ENCODE data around the gene ENPP1.

The ENPP1 gene

DNA sequence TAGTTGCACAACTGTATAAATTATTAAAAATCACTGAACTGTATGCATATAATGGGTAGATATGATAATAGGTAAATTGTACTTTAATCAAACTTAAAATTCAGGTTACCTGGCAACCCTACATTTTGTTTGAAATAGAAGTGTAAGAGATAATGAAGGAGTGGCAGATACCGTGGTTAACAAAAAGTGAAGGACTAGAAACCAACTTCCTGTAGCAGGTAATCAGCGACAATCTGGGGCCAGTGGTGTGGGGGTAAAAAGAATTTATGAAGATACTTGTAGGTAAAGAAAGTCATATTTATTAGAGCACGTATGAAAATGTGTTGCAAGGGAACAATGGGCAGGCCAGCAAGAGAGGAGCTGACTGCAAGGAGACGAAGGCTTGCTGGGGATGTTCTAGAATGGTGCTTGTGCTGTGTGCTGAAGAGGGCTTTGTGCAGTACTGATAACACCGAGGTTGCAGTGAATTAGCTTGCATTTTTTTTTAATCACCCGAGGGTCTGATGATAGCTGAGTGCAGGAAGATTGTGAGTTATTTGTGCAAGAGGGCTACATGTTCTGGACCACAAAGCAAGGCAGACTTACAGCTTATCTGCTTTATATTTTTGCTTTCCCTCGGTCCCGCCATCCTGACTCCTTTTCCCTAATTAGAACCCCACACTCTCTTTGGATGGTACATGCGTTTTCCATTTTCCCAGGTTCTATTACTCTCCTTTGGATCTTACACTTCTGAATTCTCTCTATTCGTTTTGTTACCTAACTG is 4.6 kb upstream of the ENPP1 start:
- no peak for ATAC-seq
- no peak overlapping the region for H3K4me3 Mint-ChIP-seq

DNA sequence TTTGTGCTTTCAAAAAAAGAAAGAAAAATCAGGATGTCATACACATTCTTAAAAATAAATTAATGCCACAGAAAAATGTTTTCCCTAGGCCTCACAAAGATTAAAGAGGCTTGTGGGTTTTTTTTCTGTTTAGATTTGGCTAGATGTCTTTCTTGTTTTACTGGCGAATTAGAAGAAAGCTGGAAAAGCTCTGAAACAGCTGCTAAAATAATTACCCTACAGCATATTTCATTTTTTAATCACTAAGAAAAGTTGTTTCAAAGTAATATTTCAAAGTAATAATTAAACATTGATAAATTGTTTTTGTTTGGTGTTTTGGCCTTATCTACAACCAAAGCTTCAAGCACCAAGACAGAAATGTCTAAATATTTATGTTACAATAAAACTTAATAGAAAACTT is 3.7 kb upstream of the ENPP1 start:
- Mint-ChIP-seq H3K27ac (no peak overlapping the region), H3K9me3 (peaks cover 8% of the 10 kb centered on the region), H3K4me3 (no peak overlapping the region), H3K27me3 (peaks cover 29% of the 10 kb centered on the region), H3K36me3 (ENCODE audit: low read depth) (no peaks in the 10 kb centered on the region), H3K4me1 (peaks cover 41% of the 10 kb centered on the region)
- ATAC-seq (no peak), DNase-seq (no peak)

More for the DNA sequence above, 4.6 kb upstream of the ENPP1 start:
- H3K9me3 Mint-ChIP-seq: peaks cover 8% of the 10 kb centered on the region
- H3K27me3 Mint-ChIP-seq: peaks cover 20% of the 10 kb centered on the region
- no peak for DNase-seq
- no peak overlapping the region for H3K27ac Mint-ChIP-seq
- H3K4me1 Mint-ChIP-seq: peaks cover 34% of the 10 kb centered on the region
- no peaks in the 10 kb centered on the region for H3K36me3 Mint-ChIP-seq (ENCODE audit: low read depth)

GRCh38 chr6:131807321-131807643 is 538 bp upstream of the ENPP1 start:
- no peaks in the 10 kb centered on the region for H3K36me3 Mint-ChIP-seq (ENCODE audit: low read depth)
- H3K27ac Mint-ChIP-seq: peak overlapping the region; percentile 57

GRCh38 chr6:131808460-131809269 is 845 bp downstream of the ENPP1 start:
- peaks cover 51% of the 10 kb centered on the region for H3K27me3 Mint-ChIP-seq
- ATAC-seq (no peak), DNase-seq (no peak)
- H3K36me3 Mint-ChIP-seq (ENCODE audit: low read depth): no peaks in the 10 kb centered on the region
- peak overlapping the region; percentile 62 for H3K27ac Mint-ChIP-seq
- H3K9me3 Mint-ChIP-seq: no peaks in the 10 kb centered on the region
- peaks cover 21% of the 10 kb centered on the region for H3K4me1 Mint-ChIP-seq
- peak overlapping the region; percentile 72 for H3K4me3 Mint-ChIP-seq

More at GRCh38 chr6:131807321-131807643, 538 bp upstream of the ENPP1 start:
- DNase-seq (no peak), ATAC-seq (no peak)
- peak overlapping the region; percentile 81 for H3K4me3 Mint-ChIP-seq
- peaks cover 33% of the 10 kb centered on the region for H3K4me1 Mint-ChIP-seq
- H3K27me3 Mint-ChIP-seq: peaks cover 45% of the 10 kb centered on the region
- no peaks in the 10 kb centered on the region for H3K9me3 Mint-ChIP-seq

DNA sequence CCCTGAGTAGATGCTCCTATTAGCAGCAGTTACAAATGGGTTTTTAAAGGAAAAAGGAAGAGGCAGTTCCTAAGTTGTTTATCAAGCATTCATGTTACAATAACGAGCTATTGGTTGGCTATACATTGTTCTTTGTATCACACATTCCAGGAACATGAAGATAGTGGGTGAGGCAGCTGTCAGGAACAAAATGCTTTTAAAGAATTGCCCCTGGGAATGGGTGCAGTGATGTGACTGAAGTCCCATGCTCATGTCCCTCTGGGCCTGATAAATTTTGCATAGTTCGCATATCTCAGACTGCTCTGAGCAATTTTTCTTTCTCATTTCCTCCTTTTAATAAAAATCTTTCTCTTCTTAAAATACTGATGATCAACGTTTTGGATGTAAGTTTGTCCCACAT is 3.7 kb downstream of the ENPP1 start:
- H3K9me3 Mint-ChIP-seq: no peaks in the 10 kb centered on the region
- peaks cover 14% of the 10 kb centered on the region for H3K4me1 Mint-ChIP-seq
- peaks cover 49% of the 10 kb centered on the region for H3K27me3 Mint-ChIP-seq
- DNase-seq (no peak), ATAC-seq (no peak)
- H3K27ac Mint-ChIP-seq: no peak overlapping the region
- no peaks in the 10 kb centered on the region for H3K36me3 Mint-ChIP-seq (ENCODE audit: low read depth)
- no peak overlapping the region for H3K4me3 Mint-ChIP-seq

- H3K4me3 Mint-ChIP-seq: no peak overlapping the region
- no peaks in the 10 kb centered on the region for H3K9me3 Mint-ChIP-seq
- no peaks in the 10 kb centered on the region for H3K4me1 Mint-ChIP-seq
- no peak for ATAC-seq
- H3K27ac Mint-ChIP-seq: no peak overlapping the region
- peaks cover 36% of the 10 kb centered on the region for H3K27me3 Mint-ChIP-seq
- no peaks in the 10 kb centered on the region for H3K36me3 Mint-ChIP-seq (ENCODE audit: low read depth)
- no peak for DNase-seq
Measured at GRCh38 chr6:131813991-131814390, 6.2 kb downstream of the ENPP1 start.

- ATAC-seq (no peak), DNase-seq (no peak)
- no peaks in the 10 kb centered on the region for H3K9me3 Mint-ChIP-seq
- no peaks in the 10 kb centered on the region for H3K36me3 Mint-ChIP-seq (ENCODE audit: low read depth)
- no peak overlapping the region for H3K27ac Mint-ChIP-seq
- H3K27me3 Mint-ChIP-seq: peaks cover 30% of the 10 kb centered on the region
- no peaks in the 10 kb centered on the region for H3K4me1 Mint-ChIP-seq
- no peak overlapping the region for H3K4me3 Mint-ChIP-seq
Measured at GRCh38 chr6:131816869-131817268, 9.0 kb downstream of the ENPP1 start.

- H3K4me3 Mint-ChIP-seq: no peak overlapping the region
- H3K27me3 Mint-ChIP-seq: peaks cover 30% of the 10 kb centered on the region
- DNase-seq (no peak), ATAC-seq (peak; percentile 28)
- H3K4me1 Mint-ChIP-seq: no peaks in the 10 kb centered on the region
- H3K9me3 Mint-ChIP-seq: no peaks in the 10 kb centered on the region
- no peak overlapping the region for H3K27ac Mint-ChIP-seq
- H3K36me3 Mint-ChIP-seq (ENCODE audit: low read depth): no peaks in the 10 kb centered on the region
Measured at GRCh38 chr6:131819572-131820124, 11.8 kb downstream of the ENPP1 start.

GRCh38 chr6:131821010-131821807 is 13.4 kb downstream of the ENPP1 start:
- no peak for ATAC-seq
- no peak for DNase-seq
- H3K27ac Mint-ChIP-seq: no peak overlapping the region
- H3K36me3 Mint-ChIP-seq (ENCODE audit: low read depth): no peaks in the 10 kb centered on the region
- H3K4me1 Mint-ChIP-seq: no peaks in the 10 kb centered on the region
- H3K4me3 Mint-ChIP-seq: no peak overlapping the region
- peaks cover 27% of the 10 kb centered on the region for H3K27me3 Mint-ChIP-seq
- no peaks in the 10 kb centered on the region for H3K9me3 Mint-ChIP-seq

GRCh38 chr6:131822119-131822518 is 14.3 kb downstream of the ENPP1 start:
- H3K36me3 Mint-ChIP-seq (ENCODE audit: low read depth): no peaks in the 10 kb centered on the region
- peaks cover 36% of the 10 kb centered on the region for H3K27me3 Mint-ChIP-seq
- H3K4me1 Mint-ChIP-seq: no peaks in the 10 kb centered on the region
- no peak overlapping the region for H3K4me3 Mint-ChIP-seq
- ATAC-seq: no peak
- H3K27ac Mint-ChIP-seq: no peak overlapping the region
- no peak for DNase-seq
- no peaks in the 10 kb centered on the region for H3K9me3 Mint-ChIP-seq

DNA sequence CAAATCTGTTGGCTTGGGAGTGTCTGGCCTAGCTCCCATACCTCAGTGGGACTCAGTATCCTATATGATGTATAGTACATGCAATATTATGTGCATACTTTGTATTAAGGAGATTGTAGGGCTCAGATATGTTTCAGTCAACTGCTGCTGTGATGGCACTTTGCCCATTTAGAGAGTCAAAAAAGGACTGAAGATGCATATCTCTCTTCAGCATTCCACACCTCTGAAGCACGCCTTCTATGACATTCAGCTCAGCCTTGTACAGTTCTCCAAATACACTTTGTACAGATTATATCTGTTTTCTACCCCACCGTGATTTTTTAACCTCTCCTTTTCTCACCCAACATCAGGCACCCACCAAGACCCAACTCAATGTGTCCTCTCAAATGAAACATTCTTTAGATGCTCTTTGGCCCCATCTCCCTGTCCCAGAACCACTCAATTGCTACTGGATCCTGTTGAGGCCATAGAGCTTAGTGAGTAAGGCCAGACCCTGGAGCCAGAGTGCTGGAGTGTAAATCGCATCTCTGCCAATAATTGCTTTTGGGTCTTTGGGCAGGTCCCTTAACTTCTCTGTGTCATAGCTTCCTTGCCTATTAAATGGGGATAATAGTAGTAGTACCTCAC is 15.6 kb downstream of the ENPP1 start:
- H3K27ac Mint-ChIP-seq: no peak overlapping the region
- H3K4me3 Mint-ChIP-seq: no peak overlapping the region
- ATAC-seq (no peak), DNase-seq (no peak)
- no peaks in the 10 kb centered on the region for H3K4me1 Mint-ChIP-seq
- peaks cover 39% of the 10 kb centered on the region for H3K27me3 Mint-ChIP-seq
- no peaks in the 10 kb centered on the region for H3K36me3 Mint-ChIP-seq (ENCODE audit: low read depth)
- no peaks in the 10 kb centered on the region for H3K9me3 Mint-ChIP-seq

DNA sequence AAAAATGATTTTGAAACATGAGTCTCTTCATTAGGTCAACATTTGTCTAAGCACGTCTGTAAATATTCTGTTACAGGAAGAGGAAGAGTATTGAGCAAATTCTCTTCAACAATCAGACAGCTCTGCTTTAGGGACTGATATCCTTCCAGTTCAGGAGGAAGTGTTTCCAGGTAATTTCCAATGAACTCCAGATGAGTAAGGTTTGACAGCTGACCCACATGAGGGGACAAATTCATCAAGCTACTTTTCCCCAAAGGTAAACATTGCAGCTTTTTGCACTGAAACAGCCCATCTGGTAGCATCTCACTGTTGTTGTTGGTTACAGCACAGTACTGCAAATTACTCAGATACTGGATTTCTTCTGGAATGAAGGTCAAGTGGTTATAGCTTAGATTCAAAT is 18.1 kb downstream of the ENPP1 start:
- ATAC-seq (no peak), DNase-seq (no peak)
- H3K4me3 Mint-ChIP-seq: no peak overlapping the region
- H3K27ac Mint-ChIP-seq: no peak overlapping the region
- H3K4me1 Mint-ChIP-seq: no peaks in the 10 kb centered on the region
- no peaks in the 10 kb centered on the region for H3K9me3 Mint-ChIP-seq
- H3K36me3 Mint-ChIP-seq (ENCODE audit: low read depth): no peaks in the 10 kb centered on the region
- H3K27me3 Mint-ChIP-seq: peaks cover 31% of the 10 kb centered on the region

GRCh38 chr6:131828080-131828479 is 20.3 kb downstream of the ENPP1 start:
- Mint-ChIP-seq H3K9me3 (no peaks in the 10 kb centered on the region), H3K27ac (no peak overlapping the region), H3K4me3 (no peak overlapping the region), H3K27me3 (peaks cover 22% of the 10 kb centered on the region), H3K36me3 (ENCODE audit: low read depth) (no peaks in the 10 kb centered on the region), H3K4me1 (no peaks in the 10 kb centered on the region)
- ATAC-seq (no peak), DNase-seq (no peak)

DNA sequence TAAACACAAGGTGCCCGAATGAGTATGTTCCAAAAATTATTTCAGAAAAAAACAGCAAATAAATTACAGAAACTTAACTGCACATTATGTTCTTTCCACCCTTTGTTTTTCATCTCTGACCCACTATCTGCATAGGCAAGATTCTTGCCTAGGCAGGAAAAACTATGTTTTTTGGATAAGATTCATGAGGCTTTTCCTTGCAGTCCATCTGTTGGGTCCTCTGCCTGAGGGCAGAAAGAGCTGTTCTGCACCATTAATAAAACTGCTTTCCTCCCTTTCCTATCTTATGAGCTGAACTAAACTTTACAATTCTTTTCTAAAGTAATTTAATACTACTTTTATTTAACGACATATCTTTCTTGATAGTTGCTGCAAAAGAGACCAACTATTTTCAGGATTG is 21.1 kb downstream of the ENPP1 start:
- ATAC-seq: no peak
- Mint-ChIP-seq H3K9me3 (no peaks in the 10 kb centered on the region), H3K27me3 (peaks cover 25% of the 10 kb centered on the region), H3K4me3 (no peak overlapping the region), H3K27ac (no peak overlapping the region), H3K36me3 (ENCODE audit: low read depth) (no peaks in the 10 kb centered on the region), H3K4me1 (no peaks in the 10 kb centered on the region)
- DNase-seq: no peak
